CD4-positive, alpha-beta memory T cell (primary cell): ENCODE measurements around the gene SMAD5. TPM values are rescaled to one million over a fixed set of nuclear protein-coding genes. Genes with fewer than 3 reads are reported as not detected.

Experiments
- polyA plus RNA-seq, 2 donors: library from polyadenylated mRNA; unstranded; fragments of 300-500 nt; fragmentation: Illumina TruSeq; gene quantifications; one replicate each; pipeline ENCODE4 v1.2.3, GENCODE V29; 2021
- total RNA-seq, 2 experiments: library from RNA; stranded (reverse); gene quantifications; one replicate each; pipeline ENCODE4 v1.2.3, GENCODE V29; 2021

Gene SMAD5
- total and polyA plus RNA-seq, 4 experiments from 2014 or later: 13.6 to 27.3 (median 19.8) TPM

Other genes starting within 250 kb of the SMAD5 start
- not detected for gene IL9, start 237.0 kb upstream of the SMAD5 start, total RNA-seq
- not detected for gene IL9, start 237.0 kb upstream of the SMAD5 start, polyA plus RNA-seq
- gene LECT2, start 177.9 kb upstream of the SMAD5 start, total RNA-seq: not detected
- not detected for gene LECT2, start 177.9 kb upstream of the SMAD5 start, polyA plus RNA-seq
- gene TGFBI, start 103.9 kb upstream of the SMAD5 start, total RNA-seq: 10 to 100 TPM; 12.7 to 13.2 TPM
- gene TGFBI, start 103.9 kb upstream of the SMAD5 start, polyA plus RNA-seq: 1 to 10 TPM; 3.7 to 7.3 TPM
- gene SMIM32, start 60.3 kb downstream of the SMAD5 start, total RNA-seq: not detected
- not detected for gene SMIM32, start 60.3 kb downstream of the SMAD5 start, polyA plus RNA-seq
- not detected for gene TRPC7, start 232.7 kb downstream of the SMAD5 start, total RNA-seq
- not detected for gene TRPC7, start 232.7 kb downstream of the SMAD5 start, polyA plus RNA-seq